ENCODE measurements around the gene FBN1. TPM values are rescaled to one million over a fixed set of nuclear protein-coding genes. Genes with fewer than 3 reads are reported as not detected.

Gene FBN1
- total and polyA plus RNA-seq, 2 donors = 6.3 to 19.5 TPM

- no peak overlapping the region for H3K27ac ChIP-seq (ENCODE audit: low read depth in 1 of 2, low read length in 1 of 2)
- H3K4me3 ChIP-seq (ENCODE audit: low read length in 2 of 2) = no peak overlapping the region
- no peaks in the 10 kb centered on the region for H3K36me3 ChIP-seq (ENCODE audit: control insufficient read depth in 2 of 2, insufficient read depth in 2 of 2, low read length in 1 of 2)
- H3K4me1 ChIP-seq (ENCODE audit: control insufficient read depth in 2 of 2, insufficient read depth in 2 of 2, low read length in 2 of 2) = no peaks in the 10 kb centered on the region
- no peaks in the 10 kb centered on the region for H3K9me3 ChIP-seq (ENCODE audit: control insufficient read depth in 2 of 2, insufficient read depth in 1 of 2, low read length in 1 of 2)
- DNase-seq (ENCODE audit: low read depth in 6 of 9, low spot score in 9 of 9) = no peak
- no peaks in the 10 kb centered on the region for H3K27me3 ChIP-seq (ENCODE audit: control insufficient read depth in 2 of 2, insufficient read depth in 1 of 2, low read length in 1 of 2)
These were observed 219.5 kb downstream of the FBN1 start for GRCh38 chr15:48426044-48426443.

- Histone ChIP-seq H3K27me3 (ENCODE audit: control insufficient read depth in 2 of 2, insufficient read depth in 1 of 2, low read length in 1 of 2) (no peaks in the 10 kb centered on the region), H3K27ac (ENCODE audit: low read depth in 1 of 2, low read length in 1 of 2) (no peak overlapping the region), H3K9me3 (ENCODE audit: control insufficient read depth in 2 of 2, insufficient read depth in 1 of 2, low read length in 1 of 2) (no peaks in the 10 kb centered on the region), H3K4me1 (ENCODE audit: control insufficient read depth in 2 of 2, insufficient read depth in 2 of 2, low read length in 2 of 2) (no peaks in the 10 kb centered on the region), H3K4me3 (ENCODE audit: low read length in 2 of 2) (no peak overlapping the region), H3K36me3 (ENCODE audit: control insufficient read depth in 2 of 2, insufficient read depth in 2 of 2, low read length in 1 of 2) (no peaks in the 10 kb centered on the region)
- no peak for DNase-seq (ENCODE audit: low read depth in 6 of 9, low spot score in 9 of 9)
- WGBS = 97% methylated on average over 2 of the region's 2 CpGs
These were observed 220.5 kb downstream of the FBN1 start for GRCh38 chr15:48425051-48425450.

- 90% methylated on average over 2 of the region's 2 CpGs for WGBS
- Histone ChIP-seq H3K27ac (ENCODE audit: low read depth in 1 of 2, low read length in 1 of 2) (no peak overlapping the region), H3K4me1 (ENCODE audit: control insufficient read depth in 2 of 2, insufficient read depth in 2 of 2, low read length in 2 of 2) (no peaks in the 10 kb centered on the region), H3K27me3 (ENCODE audit: control insufficient read depth in 2 of 2, insufficient read depth in 1 of 2, low read length in 1 of 2) (no peaks in the 10 kb centered on the region), H3K36me3 (ENCODE audit: control insufficient read depth in 2 of 2, insufficient read depth in 2 of 2, low read length in 1 of 2) (no peaks in the 10 kb centered on the region), H3K9me3 (ENCODE audit: control insufficient read depth in 2 of 2, insufficient read depth in 1 of 2, low read length in 1 of 2) (no peaks in the 10 kb centered on the region), H3K4me3 (ENCODE audit: low read length in 2 of 2) (no peak overlapping the region)
- peak in 5 of 9 donors; percentile 2 to 24 (median 5) for DNase-seq (ENCODE audit: low read depth in 6 of 9, low spot score in 9 of 9)
These were observed 221.5 kb downstream of the FBN1 start for GRCh38 chr15:48423896-48424475.

GRCh38 chr15:48423342-48423741 lies 222.2 kb downstream of the FBN1 start:
- no peaks in the 10 kb centered on the region for H3K36me3 ChIP-seq (ENCODE audit: control insufficient read depth in 2 of 2, insufficient read depth in 2 of 2, low read length in 1 of 2)
- H3K27me3 ChIP-seq (ENCODE audit: control insufficient read depth in 2 of 2, insufficient read depth in 1 of 2, low read length in 1 of 2) = no peaks in the 10 kb centered on the region
- H3K9me3 ChIP-seq (ENCODE audit: control insufficient read depth in 2 of 2, insufficient read depth in 1 of 2, low read length in 1 of 2) = no peaks in the 10 kb centered on the region
- H3K27ac ChIP-seq (ENCODE audit: low read depth in 1 of 2, low read length in 1 of 2) = no peak overlapping the region
- DNase-seq (ENCODE audit: low read depth in 6 of 9, low spot score in 9 of 9) = no peak
- no peak overlapping the region for H3K4me3 ChIP-seq (ENCODE audit: low read length in 2 of 2)
- 95% methylated on average over 3 of the region's 3 CpGs for WGBS
- no peaks in the 10 kb centered on the region for H3K4me1 ChIP-seq (ENCODE audit: control insufficient read depth in 2 of 2, insufficient read depth in 2 of 2, low read length in 2 of 2)

GRCh38 chr15:48422401-48422800 lies 223.1 kb downstream of the FBN1 start:
- H3K36me3 ChIP-seq (ENCODE audit: control insufficient read depth in 2 of 2, insufficient read depth in 2 of 2, low read length in 1 of 2) = no peaks in the 10 kb centered on the region
- H3K27me3 ChIP-seq (ENCODE audit: control insufficient read depth in 2 of 2, insufficient read depth in 1 of 2, low read length in 1 of 2) = no peaks in the 10 kb centered on the region
- no peak overlapping the region for H3K4me3 ChIP-seq (ENCODE audit: low read length in 2 of 2)
- DNase-seq (ENCODE audit: low read depth in 6 of 9, low spot score in 9 of 9) = no peak
- no peak overlapping the region for H3K27ac ChIP-seq (ENCODE audit: low read depth in 1 of 2, low read length in 1 of 2)
- no peaks in the 10 kb centered on the region for H3K9me3 ChIP-seq (ENCODE audit: control insufficient read depth in 2 of 2, insufficient read depth in 1 of 2, low read length in 1 of 2)
- no peaks in the 10 kb centered on the region for H3K4me1 ChIP-seq (ENCODE audit: control insufficient read depth in 2 of 2, insufficient read depth in 2 of 2, low read length in 2 of 2)
- WGBS = 62% methylated on average over 3 of the region's 3 CpGs

GRCh38 chr15:48421362-48421761 lies 224.1 kb downstream of the FBN1 start:
- no peak overlapping the region for H3K27ac ChIP-seq (ENCODE audit: low read depth in 1 of 2, low read length in 1 of 2)
- H3K4me1 ChIP-seq (ENCODE audit: control insufficient read depth in 2 of 2, insufficient read depth in 2 of 2, low read length in 2 of 2) = no peaks in the 10 kb centered on the region
- DNase-seq (ENCODE audit: low read depth in 6 of 9, low spot score in 9 of 9) = no peak
- no peaks in the 10 kb centered on the region for H3K36me3 ChIP-seq (ENCODE audit: control insufficient read depth in 2 of 2, insufficient read depth in 2 of 2, low read length in 1 of 2)
- H3K9me3 ChIP-seq (ENCODE audit: control insufficient read depth in 2 of 2, insufficient read depth in 1 of 2, low read length in 1 of 2) = no peaks in the 10 kb centered on the region
- no peak overlapping the region for H3K4me3 ChIP-seq (ENCODE audit: low read length in 2 of 2)
- 97% methylated on average over 5 of the region's 5 CpGs for WGBS
- H3K27me3 ChIP-seq (ENCODE audit: control insufficient read depth in 2 of 2, insufficient read depth in 1 of 2, low read length in 1 of 2) = no peaks in the 10 kb centered on the region

- WGBS = 95% methylated on average over 2 of the region's 2 CpGs
These were observed 225.6 kb downstream of the FBN1 start for GRCh38 chr15:48419896-48420295.

GRCh38 chr15:48418343-48418742 lies 227.2 kb downstream of the FBN1 start:
- no peak overlapping the region for H3K4me3 ChIP-seq (ENCODE audit: low read length in 2 of 2)
- H3K36me3 ChIP-seq (ENCODE audit: control insufficient read depth in 2 of 2, insufficient read depth in 2 of 2, low read length in 1 of 2) = no peaks in the 10 kb centered on the region
- no peak overlapping the region for H3K27ac ChIP-seq (ENCODE audit: low read depth in 1 of 2, low read length in 1 of 2)
- no peak for DNase-seq (ENCODE audit: low read depth in 6 of 9, low spot score in 9 of 9)
- H3K4me1 ChIP-seq (ENCODE audit: control insufficient read depth in 2 of 2, insufficient read depth in 2 of 2, low read length in 2 of 2) = no peaks in the 10 kb centered on the region
- WGBS = 97% methylated on average over 3 of the region's 3 CpGs
- H3K9me3 ChIP-seq (ENCODE audit: control insufficient read depth in 2 of 2, insufficient read depth in 1 of 2, low read length in 1 of 2) = no peaks in the 10 kb centered on the region
- H3K27me3 ChIP-seq (ENCODE audit: control insufficient read depth in 2 of 2, insufficient read depth in 1 of 2, low read length in 1 of 2) = no peaks in the 10 kb centered on the region

More at GRCh38 chr15:48419896-48420295, 225.6 kb downstream of the FBN1 start:
- H3K4me3 ChIP-seq (ENCODE audit: low read length in 2 of 2) = no peak overlapping the region
- no peak for DNase-seq (ENCODE audit: low read depth in 6 of 9, low spot score in 9 of 9)
- H3K27me3 ChIP-seq (ENCODE audit: control insufficient read depth in 2 of 2, insufficient read depth in 1 of 2, low read length in 1 of 2) = no peaks in the 10 kb centered on the region
- no peaks in the 10 kb centered on the region for H3K4me1 ChIP-seq (ENCODE audit: control insufficient read depth in 2 of 2, insufficient read depth in 2 of 2, low read length in 2 of 2)
- H3K36me3 ChIP-seq (ENCODE audit: control insufficient read depth in 2 of 2, insufficient read depth in 2 of 2, low read length in 1 of 2) = no peaks in the 10 kb centered on the region
- H3K9me3 ChIP-seq (ENCODE audit: control insufficient read depth in 2 of 2, insufficient read depth in 1 of 2, low read length in 1 of 2) = no peaks in the 10 kb centered on the region
- H3K27ac ChIP-seq (ENCODE audit: low read depth in 1 of 2, low read length in 1 of 2) = no peak overlapping the region

GRCh38 chr15:48416301-48416700 lies 229.2 kb downstream of the FBN1 start:
- no peaks in the 10 kb centered on the region for H3K4me1 ChIP-seq (ENCODE audit: control insufficient read depth in 2 of 2, insufficient read depth in 2 of 2, low read length in 2 of 2)

More at GRCh38 chr15:48416301-48416700, 229.2 kb downstream of the FBN1 start:
- Histone ChIP-seq H3K27ac (ENCODE audit: low read depth in 1 of 2, low read length in 1 of 2) (no peak overlapping the region), H3K9me3 (ENCODE audit: control insufficient read depth in 2 of 2, insufficient read depth in 1 of 2, low read length in 1 of 2) (no peaks in the 10 kb centered on the region), H3K4me3 (ENCODE audit: low read length in 2 of 2) (no peak overlapping the region), H3K36me3 (ENCODE audit: control insufficient read depth in 2 of 2, insufficient read depth in 2 of 2, low read length in 1 of 2) (no peaks in the 10 kb centered on the region), H3K27me3 (ENCODE audit: control insufficient read depth in 2 of 2, insufficient read depth in 1 of 2, low read length in 1 of 2) (no peaks in the 10 kb centered on the region)
- 89% methylated on average over 3 of the region's 3 CpGs for WGBS
- no peak for DNase-seq (ENCODE audit: low read depth in 6 of 9, low spot score in 9 of 9)

Measured in thymus (tissue), 11 donors.